Measurements from ENCODE around the gene FGD5.

- TF ChIP-seq, protein P1, sequence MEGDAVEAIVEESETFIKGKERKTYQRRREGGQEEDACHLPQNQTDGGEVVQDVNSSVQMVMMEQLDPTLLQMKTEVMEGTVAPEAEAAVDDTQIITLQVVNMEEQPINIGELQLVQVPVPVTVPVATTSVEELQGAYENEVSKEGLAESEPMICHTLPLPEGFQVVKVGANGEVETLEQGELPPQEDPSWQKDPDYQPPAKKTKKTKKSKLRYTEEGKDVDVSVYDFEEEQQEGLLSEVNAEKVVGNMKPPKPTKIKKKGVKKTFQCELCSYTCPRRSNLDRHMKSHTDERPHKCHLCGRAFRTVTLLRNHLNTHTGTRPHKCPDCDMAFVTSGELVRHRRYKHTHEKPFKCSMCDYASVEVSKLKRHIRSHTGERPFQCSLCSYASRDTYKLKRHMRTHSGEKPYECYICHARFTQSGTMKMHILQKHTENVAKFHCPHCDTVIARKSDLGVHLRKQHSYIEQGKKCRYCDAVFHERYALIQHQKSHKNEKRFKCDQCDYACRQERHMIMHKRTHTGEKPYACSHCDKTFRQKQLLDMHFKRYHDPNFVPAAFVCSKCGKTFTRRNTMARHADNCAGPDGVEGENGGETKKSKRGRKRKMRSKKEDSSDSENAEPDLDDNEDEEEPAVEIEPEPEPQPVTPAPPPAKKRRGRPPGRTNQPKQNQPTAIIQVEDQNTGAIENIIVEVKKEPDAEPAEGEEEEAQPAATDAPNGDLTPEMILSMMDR (conservative IDR thresholded peaks at IDR 0.05; ENCODE audit: low read depth in 2 of 2) = no peak
- TF ChIP-seq EZH2 (IDR thresholded peaks at IDR 0.05; ENCODE audit: low read depth, unreplicated experiment) (no peak), POLR2AphosphoS5 (IDR thresholded peaks at IDR 0.05; ENCODE audit: low read depth) (no peak), JUNB (IDR thresholded peaks at IDR 0.05; ENCODE audit: unreplicated experiment) (no peak), EZH2phosphoT487 (IDR thresholded peaks at IDR 0.05; ENCODE audit: unreplicated experiment) (no peak)
- TF ChIP-seq, protein P2, sequence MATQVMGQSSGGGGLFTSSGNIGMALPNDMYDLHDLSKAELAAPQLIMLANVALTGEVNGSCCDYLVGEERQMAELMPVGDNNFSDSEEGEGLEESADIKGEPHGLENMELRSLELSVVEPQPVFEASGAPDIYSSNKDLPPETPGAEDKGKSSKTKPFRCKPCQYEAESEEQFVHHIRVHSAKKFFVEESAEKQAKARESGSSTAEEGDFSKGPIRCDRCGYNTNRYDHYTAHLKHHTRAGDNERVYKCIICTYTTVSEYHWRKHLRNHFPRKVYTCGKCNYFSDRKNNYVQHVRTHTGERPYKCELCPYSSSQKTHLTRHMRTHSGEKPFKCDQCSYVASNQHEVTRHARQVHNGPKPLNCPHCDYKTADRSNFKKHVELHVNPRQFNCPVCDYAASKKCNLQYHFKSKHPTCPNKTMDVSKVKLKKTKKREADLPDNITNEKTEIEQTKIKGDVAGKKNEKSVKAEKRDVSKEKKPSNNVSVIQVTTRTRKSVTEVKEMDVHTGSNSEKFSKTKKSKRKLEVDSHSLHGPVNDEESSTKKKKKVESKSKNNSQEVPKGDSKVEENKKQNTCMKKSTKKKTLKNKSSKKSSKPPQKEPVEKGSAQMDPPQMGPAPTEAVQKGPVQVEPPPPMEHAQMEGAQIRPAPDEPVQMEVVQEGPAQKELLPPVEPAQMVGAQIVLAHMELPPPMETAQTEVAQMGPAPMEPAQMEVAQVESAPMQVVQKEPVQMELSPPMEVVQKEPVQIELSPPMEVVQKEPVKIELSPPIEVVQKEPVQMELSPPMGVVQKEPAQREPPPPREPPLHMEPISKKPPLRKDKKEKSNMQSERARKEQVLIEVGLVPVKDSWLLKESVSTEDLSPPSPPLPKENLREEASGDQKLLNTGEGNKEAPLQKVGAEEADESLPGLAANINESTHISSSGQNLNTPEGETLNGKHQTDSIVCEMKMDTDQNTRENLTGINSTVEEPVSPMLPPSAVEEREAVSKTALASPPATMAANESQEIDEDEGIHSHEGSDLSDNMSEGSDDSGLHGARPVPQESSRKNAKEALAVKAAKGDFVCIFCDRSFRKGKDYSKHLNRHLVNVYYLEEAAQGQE (IDR thresholded peaks at IDR 0.05; ENCODE audit: unreplicated experiment) = no peak
Measured at GRCh38 chr3:14805961-14806537, 12.7 kb upstream of the FGD5 start.
